AG04449 (cell line): ENCODE data around the gene ELOVL5.

Experiments
- CTCF ChIA-PET: fragments of 350-600 bp; formaldehyde crosslinking; extraction: SDS; loops from one replicate; lab custom pipeline; 2021; ENCODE audit warnings: antibody characterized with exemption; lab: Yijun Ruan, JAX
- POLR2A ChIA-PET: fragments of 400-600, 350-600 bp; formaldehyde crosslinking; extraction: SDS; loops from one replicate; lab custom pipeline; 2020; ENCODE audit warnings: antibody characterized with exemption, inconsistent platforms; lab: Yijun Ruan, JAX
- DNase-seq: peaks from one replicate; pipeline ENCODE4 v3.0.0-alpha.2; 2010; ENCODE audit warnings: low read depth, low spot score
- H3K4me3 ChIP-seq: 2 replicates; pipeline ENCODE4 v1.5.1; 2011; ENCODE audit warnings: low read depth, mild to moderate bottlenecking, control low read depth, low read length
- TF ChIP-seq, protein P1 (sequence below): IDR thresholded peaks from one replicate; pipeline ENCODE4 v1.5.1; 2011; ENCODE audit warnings: mild to moderate bottlenecking, moderate library complexity, low read length, control low read depth, inconsistent platforms; ENCODE audit not compliant: insufficient read depth; ENCODE audit errors: missing control alignments

The ELOVL5 gene

DNA sequence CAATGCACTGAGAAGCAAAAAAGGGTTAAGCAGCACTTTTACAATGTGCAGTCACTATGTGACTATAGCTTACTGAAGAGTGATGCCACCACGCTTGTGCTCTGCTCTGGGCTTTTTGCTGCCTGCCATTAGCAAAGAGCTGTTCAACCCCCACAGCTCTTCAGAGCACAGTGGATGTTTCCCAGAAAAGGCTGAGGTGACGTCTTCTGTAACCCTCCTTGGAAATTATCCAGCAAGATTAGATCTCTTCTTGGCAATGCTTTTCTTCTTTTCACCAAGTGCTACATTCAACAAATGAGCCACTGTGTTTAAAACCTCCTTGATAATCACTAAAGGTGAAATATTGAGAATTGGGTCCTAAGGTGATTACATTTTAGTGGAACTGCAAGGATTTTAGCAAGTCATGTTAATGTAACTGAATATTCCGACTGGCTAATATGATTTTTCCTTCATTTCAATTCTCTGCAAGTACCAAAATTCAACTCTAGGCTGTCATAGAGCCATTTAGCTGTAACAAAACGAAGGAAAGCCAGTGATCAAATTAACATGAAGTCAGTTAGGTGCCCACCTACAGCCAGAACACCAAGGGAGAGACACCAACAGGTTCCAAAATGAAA is 34.9 kb downstream of the ELOVL5 start:
- ChIA-PET CTCF (no interaction called here), POLR2A (no interaction called here)
- DNase-seq, result no peak
- TF ChIP-seq, protein P1, sequence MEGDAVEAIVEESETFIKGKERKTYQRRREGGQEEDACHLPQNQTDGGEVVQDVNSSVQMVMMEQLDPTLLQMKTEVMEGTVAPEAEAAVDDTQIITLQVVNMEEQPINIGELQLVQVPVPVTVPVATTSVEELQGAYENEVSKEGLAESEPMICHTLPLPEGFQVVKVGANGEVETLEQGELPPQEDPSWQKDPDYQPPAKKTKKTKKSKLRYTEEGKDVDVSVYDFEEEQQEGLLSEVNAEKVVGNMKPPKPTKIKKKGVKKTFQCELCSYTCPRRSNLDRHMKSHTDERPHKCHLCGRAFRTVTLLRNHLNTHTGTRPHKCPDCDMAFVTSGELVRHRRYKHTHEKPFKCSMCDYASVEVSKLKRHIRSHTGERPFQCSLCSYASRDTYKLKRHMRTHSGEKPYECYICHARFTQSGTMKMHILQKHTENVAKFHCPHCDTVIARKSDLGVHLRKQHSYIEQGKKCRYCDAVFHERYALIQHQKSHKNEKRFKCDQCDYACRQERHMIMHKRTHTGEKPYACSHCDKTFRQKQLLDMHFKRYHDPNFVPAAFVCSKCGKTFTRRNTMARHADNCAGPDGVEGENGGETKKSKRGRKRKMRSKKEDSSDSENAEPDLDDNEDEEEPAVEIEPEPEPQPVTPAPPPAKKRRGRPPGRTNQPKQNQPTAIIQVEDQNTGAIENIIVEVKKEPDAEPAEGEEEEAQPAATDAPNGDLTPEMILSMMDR, result no peak
- H3K4me3 ChIP-seq, result no peak overlapping the region

DNA sequence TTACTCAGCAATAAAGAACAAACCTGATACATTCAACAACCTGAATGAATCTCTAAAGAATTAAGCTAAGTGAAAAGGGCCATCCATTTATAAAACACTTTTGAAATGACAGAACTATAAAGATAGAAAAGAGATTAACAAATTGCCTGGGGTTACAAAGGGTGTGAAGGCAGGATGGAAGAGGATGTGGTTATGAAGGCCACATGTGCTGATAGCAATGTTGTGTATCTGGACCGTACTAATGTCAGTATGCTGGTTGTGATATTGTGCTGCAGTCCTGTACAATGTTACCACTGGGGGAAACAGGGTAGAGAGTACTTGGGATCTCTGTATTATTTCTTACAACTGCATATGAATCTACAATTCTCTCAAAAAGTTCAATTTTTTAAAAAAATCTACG is 36.4 kb downstream of the ELOVL5 start:
- ChIA-PET POLR2A (no interaction called here), CTCF (no interaction called here)
- TF ChIP-seq, protein P1, result no peak
- no peak overlapping the region for H3K4me3 ChIP-seq
- DNase-seq, result no peak

DNA sequence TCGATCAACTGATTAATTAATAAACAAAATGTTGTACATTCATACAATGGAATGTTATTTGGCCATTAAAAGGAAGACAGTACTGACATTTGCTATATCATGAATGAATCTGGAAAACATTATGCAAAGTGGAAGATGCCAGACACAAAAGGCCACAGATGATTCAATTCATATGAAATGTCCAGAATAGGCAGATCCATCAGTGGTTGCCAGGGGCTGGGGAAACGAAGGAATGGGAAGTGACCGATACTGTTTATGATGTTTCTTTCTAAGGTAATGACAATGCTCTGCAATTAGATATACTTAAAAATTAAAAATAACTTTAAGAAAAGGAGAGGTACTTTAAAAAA is 37.2 kb downstream of the ELOVL5 start:
- DNase-seq, result no peak
- TF ChIP-seq, protein P1, result no peak
- CTCF ChIA-PET, result no interaction called here
- no peak overlapping the region for H3K4me3 ChIP-seq
- POLR2A ChIA-PET, result no interaction called here

DNA sequence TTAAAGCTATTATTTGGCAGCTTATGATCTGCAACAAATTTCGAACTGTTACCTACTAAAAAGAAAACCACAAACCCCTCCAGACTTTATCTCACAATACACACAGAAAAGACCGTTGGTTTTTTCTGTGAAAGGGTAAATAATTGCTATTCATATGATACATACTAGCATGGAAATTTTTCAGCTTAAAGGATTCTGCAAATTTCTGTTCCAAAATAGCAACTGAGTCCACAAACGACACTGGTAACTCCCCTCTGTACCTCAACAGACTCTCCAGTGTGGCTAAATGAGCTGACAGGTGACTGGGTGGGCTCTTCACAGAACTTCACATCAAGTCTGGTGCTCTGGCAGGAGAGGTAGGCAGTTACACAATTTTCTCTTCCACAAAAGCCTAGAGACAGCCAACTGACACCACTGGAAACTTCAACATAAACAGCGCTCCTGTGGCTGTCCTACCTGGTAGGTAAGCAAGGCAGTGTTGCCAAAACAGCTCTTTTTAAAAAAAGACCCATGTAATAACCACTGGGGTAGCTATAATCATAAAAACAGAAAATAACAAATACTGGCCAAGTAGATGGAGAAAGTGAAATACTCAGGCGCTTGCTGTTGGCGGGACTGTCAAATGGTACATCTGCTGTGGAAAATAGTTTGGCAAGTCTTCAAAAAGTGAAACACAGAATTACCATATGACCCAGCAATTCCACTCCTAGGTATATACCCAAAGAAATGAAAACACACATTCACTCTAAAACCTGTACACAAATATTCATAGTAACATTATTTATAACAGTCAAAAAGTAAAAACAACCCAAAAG is 37.8 kb downstream of the ELOVL5 start:
- ChIA-PET CTCF (interaction anchor here (0.8 to 1.2 kb wide), 3 partner anchors 10 to 18 kb away, joined by 3 read pairs; no protein-coding TSS in a partner anchor), POLR2A (no interaction called here)
- TF ChIP-seq, protein P1, result no peak
- no peak for DNase-seq
- H3K4me3 ChIP-seq, result no peak overlapping the region

DNA sequence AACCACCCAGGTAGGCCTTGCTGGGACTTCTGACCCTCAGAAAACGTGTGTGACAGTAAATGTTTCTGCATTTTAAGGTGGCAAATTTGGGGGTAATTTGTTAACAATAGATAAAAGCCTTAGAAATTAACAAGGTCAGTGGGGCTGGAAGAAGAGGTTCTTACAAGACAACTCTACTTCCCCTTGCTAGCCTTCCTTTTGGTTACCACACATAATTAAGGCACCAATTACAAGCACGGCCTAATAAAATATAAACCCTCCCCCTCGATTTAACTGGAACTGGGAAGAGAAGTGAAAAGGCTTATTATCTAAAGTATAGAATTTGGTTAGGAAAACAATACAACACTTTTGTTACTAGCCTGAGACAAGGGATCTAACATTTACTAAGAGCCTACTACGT is 38.8 kb downstream of the ELOVL5 start:
- ChIA-PET POLR2A (no interaction called here), CTCF (interaction anchor here (0.8 to 2.0 kb wide), 6 partner anchors 9 to 137 kb away, joined by 3 to 7 read pairs (median 3); no protein-coding TSS in a partner anchor)
- TF ChIP-seq, protein P1, result no peak
- no peak for DNase-seq
- H3K4me3 ChIP-seq, result no peak overlapping the region
